Endometrial microvascular endothelial cells (primary cell): Measurements from ENCODE around the gene MUC5B. TPM values are rescaled to one million over a fixed set of nuclear protein-coding genes. Genes with fewer than 3 reads are reported as not detected.
"Not testable (repeated sequence)": the region's sequence is repeated elsewhere in the genome, so short reads cannot be mapped to it uniquely, and the experiment has no call there.

Experiments used
- in situ Hi-C: cut with HindIII; loops from 2 replicates; pipeline ENCODE4 v1.10.0; 2017; ENCODE audit warnings: low sequenced_read_pairs, low pct_unique_long_range_greater_than_20kb; ENCODE audit errors: inconsistent ontology term
- total RNA-seq: library from RNA; depleted of rRNA; stranded (reverse); fragments of >200 nt; gene quantifications from one replicate; pipeline ENCODE4 v1.2.3, GENCODE V29; 2015; ENCODE audit errors: inconsistent ontology term

Gene MUC5B
- total RNA-seq, 1 donor from 2014 or later = not detected

DNA sequence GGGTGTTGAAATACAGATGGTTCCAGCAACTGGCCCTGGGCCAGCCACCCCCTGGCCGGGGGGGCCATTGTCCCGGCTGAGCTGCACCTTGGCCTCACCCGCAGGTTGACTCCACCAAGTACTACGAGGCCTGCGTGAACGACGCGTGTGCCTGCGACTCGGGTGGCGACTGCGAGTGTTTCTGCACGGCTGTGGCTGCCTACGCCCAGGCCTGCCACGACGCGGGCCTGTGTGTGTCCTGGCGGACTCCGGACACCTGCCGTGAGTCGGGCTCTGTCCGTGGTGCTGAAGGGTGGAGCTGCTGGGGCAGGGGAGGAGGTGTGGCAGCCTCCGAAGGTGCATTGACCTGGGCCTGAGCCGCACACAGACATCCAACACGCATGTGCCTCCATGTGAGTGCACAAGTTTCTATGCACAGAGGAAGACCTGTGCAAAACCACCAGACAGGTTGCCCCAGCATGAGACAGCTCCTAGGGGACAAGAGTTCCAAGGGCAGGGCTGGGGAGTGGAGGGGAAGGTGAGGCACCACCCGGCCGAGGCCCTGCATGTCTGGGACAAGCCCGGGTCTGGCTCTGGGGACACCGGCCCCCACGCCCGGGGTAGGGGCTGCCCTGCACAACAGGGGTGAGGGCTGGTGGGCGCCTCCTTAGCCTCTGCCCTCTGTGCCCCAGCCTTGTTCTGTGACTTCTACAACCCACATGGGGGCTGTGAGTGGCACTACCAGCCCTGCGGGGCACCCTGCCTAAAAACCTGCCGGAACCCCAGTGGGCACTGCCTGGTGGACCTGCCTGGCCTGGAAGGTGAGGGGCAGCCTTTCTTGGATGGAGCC, 16.1 kb downstream of the MUC5B start:
- in situ Hi-C loops = no loop called here

DNA sequence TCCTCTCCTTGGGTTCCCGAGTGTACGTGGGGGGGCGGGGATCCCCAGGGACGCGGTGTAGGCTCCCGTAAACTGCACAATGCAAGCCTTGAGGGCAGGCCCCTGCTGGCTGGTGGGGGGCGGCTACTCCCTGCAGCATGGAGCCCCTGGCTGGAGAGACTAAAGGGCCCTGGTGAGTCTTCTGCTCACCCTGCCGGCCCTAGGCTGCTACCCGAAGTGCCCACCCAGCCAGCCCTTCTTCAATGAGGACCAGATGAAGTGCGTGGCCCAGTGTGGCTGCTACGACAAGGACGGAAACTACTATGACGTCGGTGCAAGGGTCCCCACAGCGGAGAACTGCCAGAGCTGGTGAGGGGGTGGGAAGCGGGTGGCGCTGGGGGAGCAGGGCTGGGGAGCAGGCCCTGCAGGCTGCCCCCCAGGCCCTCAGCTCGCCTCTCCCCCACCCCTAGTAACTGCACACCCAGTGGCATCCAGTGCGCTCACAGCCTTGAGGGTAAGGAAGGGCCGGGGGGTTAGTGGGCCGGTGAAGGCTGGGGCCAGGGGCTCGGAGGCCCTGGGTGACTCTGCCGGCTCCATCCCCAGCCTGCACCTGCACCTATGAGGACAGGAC, 16.8 kb downstream of the MUC5B start:
- in situ Hi-C loops = no loop called here

DNA sequence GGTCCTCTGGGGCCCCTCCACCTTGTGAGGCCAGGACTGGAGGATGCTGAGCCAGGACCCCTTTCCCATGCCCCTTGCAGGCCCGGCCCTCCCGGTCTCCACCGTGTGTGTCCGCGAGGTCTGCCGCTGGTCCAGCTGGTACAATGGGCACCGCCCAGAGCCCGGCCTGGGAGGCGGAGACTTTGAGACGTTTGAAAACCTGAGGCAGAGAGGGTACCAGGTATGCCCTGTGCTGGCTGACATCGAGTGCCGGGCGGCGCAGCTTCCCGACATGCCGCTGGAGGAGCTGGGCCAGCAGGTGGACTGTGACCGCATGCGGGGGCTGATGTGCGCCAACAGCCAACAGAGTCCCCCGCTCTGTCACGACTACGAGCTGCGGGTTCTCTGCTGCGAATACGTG, 17.9 kb downstream of the MUC5B start:
- in situ Hi-C loops = no loop called here

DNA sequence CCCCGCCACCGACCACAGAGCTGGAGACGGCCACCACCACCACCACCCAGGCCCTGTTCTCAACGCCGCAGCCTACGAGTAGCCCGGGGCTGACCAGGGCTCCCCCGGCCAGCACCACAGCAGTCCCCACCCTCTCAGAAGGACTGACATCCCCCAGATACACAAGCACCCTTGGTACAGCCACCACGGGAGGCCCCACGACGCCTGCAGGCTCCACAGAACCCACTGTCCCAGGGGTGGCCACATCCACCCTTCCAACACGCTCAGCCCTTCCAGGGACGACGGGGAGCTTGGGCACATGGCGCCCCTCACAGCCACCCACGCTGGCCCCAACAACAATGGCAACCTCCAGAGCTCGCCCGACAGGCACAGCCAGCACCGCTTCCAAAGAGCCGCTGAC, 18.8 kb downstream of the MUC5B start:
- in situ Hi-C loops = no loop called here

DNA sequence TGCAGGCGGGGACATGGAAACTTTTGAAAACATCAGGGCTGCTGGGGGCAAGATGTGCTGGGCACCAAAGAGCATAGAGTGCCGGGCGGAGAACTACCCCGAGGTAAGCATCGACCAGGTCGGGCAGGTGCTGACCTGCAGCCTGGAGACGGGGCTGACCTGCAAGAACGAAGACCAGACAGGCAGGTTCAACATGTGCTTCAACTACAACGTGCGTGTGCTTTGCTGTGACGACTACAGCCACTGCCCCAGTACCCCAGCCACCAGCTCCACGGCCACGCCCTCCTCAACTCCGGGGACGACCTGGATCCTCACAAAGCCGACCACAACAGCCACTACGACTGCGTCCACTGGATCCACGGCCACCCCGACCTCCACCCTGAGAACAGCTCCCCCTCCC, 19.4 kb downstream of the MUC5B start:
- in situ Hi-C loops = no loop called here

DNA sequence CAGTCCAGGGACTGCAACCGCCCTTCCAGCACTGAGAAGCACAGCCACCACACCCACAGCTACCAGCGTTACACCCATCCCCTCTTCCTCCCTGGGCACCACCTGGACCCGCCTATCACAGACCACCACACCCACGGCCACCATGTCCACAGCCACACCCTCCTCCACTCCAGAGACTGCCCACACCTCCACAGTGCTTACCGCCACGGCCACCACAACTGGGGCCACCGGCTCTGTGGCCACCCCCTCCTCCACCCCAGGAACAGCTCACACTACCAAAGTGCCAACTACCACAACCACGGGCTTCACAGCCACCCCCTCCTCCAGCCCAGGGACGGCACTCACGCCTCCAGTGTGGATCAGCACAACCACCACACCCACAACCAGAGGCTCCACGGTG, 19.9 kb downstream of the MUC5B start:
- in situ Hi-C loops = not testable (repeated sequence)

DNA sequence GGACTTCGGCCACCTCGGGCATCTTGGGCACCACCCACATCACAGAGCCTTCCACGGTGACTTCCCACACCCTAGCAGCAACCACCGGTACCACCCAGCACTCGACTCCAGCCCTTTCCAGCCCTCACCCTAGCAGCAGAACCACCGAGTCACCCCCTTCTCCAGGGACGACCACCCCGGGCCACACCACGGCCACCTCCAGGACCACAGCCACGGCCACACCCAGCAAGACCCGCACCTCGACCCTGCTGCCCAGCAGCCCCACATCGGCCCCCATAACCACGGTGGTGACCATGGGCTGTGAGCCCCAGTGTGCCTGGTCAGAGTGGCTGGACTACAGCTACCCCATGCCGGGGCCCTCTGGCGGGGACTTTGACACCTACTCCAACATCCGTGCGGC, 20.7 kb downstream of the MUC5B start:
- in situ Hi-C loops = not testable (repeated sequence)

DNA sequence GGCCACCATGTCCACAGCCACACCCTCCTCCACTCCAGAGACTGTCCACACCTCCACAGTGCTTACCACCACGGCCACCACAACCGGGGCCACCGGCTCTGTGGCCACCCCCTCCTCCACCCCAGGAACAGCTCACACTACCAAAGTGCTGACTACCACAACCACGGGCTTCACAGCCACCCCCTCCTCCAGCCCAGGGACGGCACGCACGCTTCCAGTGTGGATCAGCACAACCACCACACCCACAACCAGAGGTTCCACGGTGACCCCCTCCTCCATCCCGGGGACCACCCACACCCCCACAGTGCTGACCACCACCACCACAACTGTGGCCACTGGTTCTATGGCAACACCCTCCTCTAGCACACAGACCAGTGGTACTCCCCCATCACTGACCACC, 21.7 kb downstream of the MUC5B start:
- in situ Hi-C loops = not testable (repeated sequence)

DNA sequence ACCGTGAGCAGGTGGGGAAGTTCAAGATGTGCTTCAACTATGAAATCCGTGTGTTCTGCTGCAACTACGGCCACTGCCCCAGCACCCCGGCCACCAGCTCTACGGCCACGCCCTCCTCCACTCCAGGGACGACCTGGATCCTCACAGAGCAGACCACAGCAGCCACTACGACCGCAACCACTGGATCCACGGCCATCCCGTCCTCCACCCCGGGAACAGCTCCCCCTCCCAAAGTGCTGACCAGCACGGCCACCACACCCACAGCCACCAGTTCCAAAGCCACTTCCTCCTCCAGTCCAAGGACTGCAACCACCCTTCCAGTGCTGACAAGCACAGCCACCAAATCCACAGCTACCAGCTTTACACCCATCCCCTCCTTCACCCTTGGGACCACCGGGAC, 22.9 kb downstream of the MUC5B start:
- in situ Hi-C loops = not testable (repeated sequence)

DNA sequence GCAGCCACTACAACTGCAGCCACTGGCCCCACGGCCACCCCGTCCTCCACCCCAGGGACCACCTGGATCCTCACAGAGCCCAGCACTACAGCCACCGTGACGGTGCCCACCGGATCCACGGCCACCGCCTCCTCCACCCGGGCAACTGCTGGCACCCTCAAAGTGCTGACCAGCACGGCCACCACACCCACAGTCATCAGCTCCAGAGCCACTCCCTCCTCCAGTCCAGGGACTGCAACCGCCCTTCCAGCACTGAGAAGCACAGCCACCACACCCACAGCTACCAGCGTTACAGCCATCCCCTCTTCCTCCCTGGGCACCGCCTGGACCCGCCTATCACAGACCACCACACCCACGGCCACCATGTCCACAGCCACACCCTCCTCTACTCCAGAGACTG, 23.4 kb downstream of the MUC5B start:
- in situ Hi-C loops = not testable (repeated sequence)

DNA sequence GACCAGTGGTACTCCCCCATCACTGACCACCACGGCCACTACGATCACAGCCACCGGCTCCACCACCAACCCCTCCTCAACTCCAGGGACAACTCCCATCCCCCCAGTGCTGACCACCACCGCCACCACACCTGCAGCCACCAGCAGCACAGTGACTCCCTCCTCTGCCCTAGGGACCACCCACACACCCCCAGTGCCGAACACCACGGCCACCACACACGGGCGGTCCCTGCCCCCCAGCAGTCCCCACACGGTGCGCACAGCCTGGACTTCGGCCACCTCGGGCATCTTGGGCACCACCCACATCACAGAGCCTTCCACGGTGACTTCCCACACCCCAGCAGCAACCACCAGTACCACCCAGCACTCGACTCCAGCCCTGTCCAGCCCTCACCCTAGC, 24.2 kb downstream of the MUC5B start:
- in situ Hi-C loops = not testable (repeated sequence)

DNA sequence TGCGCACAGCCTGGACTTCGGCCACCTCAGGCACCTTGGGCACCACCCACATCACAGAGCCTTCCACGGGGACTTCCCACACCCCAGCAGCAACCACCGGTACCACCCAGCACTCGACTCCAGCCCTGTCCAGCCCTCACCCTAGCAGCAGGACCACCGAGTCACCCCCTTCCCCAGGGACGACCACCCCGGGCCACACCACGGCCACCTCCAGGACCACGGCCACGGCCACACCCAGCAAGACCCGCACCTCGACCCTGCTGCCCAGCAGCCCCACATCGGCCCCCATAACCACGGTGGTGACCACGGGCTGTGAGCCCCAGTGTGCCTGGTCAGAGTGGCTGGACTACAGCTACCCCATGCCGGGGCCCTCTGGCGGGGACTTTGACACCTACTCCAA, 26.1 kb downstream of the MUC5B start:
- in situ Hi-C loops = not testable (repeated sequence)

DNA sequence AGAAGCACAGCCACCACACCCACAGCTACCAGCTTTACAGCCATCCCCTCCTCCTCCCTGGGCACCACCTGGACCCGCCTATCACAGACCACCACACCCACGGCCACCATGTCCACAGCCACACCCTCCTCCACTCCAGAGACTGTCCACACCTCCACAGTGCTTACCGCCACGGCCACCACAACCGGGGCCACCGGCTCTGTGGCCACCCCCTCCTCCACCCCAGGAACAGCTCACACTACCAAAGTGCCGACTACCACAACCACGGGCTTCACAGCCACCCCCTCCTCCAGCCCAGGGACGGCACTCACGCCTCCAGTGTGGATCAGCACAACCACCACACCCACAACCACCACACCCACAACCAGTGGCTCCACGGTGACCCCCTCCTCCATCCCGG, 27.5 kb downstream of the MUC5B start:
- in situ Hi-C loops = not testable (repeated sequence)

DNA sequence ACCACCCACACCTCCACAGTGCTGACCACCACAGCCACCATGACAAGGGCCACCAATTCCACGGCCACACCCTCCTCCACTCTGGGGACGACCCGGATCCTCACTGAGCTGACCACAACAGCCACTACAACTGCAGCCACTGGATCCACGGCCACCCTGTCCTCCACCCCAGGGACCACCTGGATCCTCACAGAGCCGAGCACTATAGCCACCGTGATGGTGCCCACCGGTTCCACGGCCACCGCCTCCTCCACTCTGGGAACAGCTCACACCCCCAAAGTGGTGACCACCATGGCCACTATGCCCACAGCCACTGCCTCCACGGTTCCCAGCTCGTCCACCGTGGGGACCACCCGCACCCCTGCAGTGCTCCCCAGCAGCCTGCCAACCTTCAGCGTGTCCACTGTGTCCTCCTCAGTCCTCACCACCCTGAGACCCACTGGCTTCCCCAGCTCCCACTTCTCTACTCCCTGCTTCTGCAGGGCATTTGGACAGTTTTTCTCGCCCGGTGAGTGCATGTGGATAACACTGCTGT, 28.4 kb downstream of the MUC5B start:
- in situ Hi-C loops = no loop called here

DNA sequence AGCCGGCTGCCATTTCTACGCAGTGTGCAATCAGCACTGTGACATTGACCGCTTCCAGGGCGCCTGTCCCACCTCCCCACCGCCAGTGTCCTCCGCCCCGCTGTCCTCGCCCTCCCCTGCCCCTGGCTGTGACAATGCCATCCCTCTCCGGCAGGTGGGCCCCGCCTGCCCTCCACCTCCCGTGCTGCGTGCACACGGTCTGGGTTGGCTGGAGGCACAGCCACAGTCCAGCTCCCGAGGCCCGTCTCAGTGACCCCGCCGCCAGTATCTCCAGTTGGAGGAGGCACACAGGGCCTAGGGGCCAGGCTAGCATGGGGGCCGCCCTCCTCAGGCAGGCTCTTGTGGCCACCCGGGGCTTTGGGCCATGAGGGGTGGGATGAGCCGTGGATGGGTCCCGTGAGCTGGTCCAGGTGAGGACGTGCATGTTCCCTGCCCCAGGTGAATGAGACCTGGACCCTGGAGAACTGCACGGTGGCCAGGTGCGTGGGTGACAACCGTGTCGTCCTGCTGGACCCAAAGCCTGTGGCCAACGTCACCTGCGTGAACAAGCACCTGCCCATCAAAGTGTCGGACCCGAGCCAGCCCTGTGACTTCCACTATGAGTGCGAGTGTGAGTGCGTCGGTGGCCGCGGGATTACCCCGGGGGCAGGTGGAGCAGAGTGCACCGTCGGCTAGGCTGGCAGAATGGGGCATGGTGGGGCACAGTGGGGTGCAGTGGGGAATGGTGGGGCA, 29.7 kb downstream of the MUC5B start:
- in situ Hi-C loops = no loop called here

DNA sequence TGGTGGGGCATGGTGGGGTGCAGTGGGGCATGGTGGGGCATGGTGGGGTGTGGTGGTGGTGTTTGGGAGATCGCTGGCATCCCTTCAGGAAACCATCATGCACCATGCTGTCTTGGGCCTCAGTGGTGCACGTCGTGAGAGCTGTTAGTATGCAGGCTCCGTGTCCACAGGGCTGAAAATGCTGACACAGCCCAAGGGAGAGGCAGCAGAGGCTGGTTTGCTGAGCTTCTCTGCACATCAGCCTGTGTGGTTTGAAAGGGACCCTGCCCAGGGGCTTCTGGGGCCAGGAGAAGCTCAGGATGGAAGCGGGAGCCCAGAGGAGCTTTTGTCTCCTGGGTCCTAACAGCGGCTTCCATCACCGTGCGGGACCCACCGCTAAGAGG, 30.2 kb downstream of the MUC5B start:
- in situ Hi-C loops = no loop called here

DNA sequence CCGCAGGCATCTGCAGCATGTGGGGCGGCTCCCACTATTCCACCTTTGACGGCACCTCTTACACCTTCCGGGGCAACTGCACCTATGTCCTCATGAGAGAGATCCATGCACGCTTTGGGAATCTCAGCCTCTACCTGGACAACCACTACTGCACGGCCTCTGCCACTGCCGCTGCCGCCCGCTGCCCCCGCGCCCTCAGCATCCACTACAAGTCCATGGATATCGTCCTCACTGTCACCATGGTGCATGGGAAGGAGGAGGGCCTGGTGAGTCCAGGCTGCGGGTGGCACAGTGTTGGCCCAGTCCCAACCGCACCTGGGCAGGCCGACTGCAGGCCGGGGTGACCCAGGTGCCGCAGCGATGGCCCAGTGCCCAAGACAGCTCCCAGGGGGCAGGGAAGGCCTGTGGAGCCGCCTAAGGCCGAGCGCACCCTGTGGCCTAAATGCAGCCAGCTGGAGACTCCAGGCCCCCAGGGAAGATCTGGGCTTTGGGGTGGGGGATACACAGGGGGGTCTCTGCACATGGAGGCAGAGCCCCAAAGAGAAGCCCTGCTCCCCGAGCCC, 31.3 kb downstream of the MUC5B start:
- in situ Hi-C loops = no loop called here

DNA sequence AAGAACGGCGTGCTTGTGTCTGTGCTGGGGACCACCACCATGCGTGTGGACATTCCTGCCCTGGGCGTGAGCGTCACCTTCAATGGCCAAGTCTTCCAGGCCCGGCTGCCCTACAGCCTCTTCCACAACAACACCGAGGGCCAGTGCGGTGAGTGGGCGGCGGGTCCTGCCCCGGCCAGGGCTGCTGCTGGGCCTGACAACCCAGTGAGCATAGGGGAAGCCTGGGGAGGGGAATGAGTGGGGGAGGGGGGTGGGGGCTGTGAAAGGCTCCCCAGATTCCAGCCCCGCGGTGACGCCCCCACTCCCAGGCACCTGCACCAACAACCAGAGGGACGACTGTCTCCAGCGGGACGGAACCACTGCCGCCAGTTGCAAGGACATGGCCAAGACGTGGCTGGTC, 31.9 kb downstream of the MUC5B start:
- in situ Hi-C loops = no loop called here

DNA sequence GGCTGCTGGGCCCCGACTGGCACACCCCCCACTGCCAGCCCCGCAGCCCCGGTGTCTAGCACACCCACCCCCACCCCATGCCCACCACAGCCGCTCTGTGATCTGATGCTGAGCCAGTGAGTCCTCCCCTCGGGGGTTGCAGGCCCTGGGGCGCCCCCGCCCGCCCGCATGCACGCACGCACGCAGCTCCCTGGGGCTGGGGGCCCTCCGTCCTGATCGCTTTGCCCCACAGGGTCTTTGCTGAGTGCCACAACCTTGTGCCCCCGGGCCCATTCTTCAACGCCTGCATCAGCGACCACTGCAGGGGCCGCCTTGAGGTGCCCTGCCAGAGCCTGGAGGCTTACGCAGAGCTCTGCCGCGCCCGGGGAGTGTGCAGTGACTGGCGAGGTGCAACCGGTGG, 32.3 kb downstream of the MUC5B start:
- in situ Hi-C loops = no loop called here
